OCI-LY7 (cell line): ENCODE results near the gene P2RX6. TPM values are rescaled to one million over a fixed set of nuclear protein-coding genes. Genes with fewer than 3 reads are reported as not detected.

Experiments
- BruUV-seq: library from RNA; stranded (reverse); fragments of 400-500 nt; replicated peaks from 2 replicates; lab custom pipeline; 2021; lab: Mats Ljungman, UMichigan
- CTCF ChIA-PET: fragments of 300-600 bp; sonication (Branson Sonifier 250); formaldehyde crosslinking; loops from one replicate; lab custom pipeline; 2022; ENCODE audit warnings: antibody characterized with exemption; ENCODE audit not compliant: unreplicated experiment; lab: Charles Lee
- POLR2A ChIA-PET: fragments of 300-600 bp; sonication (Branson Sonifier 250); formaldehyde crosslinking; loops from one replicate; lab custom pipeline; 2022; ENCODE audit warnings: antibody characterized with exemption; lab: Charles Lee
- DNase-seq: peaks from one replicate; pipeline ENCODE4 v3.0.0-alpha.2; 2015; ENCODE audit warnings: low spot score
- H2AFZ ChIP-seq: fragments of 200-600 bp; sonication (generic), shearing (Covaris generic); 2 replicates; pipeline ENCODE4 v1.6.1; 2014; ENCODE audit warnings: mild to moderate bottlenecking, antibody characterized with exemption, low read length, moderate library complexity
- H3K27ac ChIP-seq: fragments of 200-600 bp; sonication (generic); 2 replicates; pipeline ENCODE4 v1.5.1; 2014; ENCODE audit warnings: mixed run types, low read depth, mild to moderate bottlenecking, moderate library complexity, low read length, inconsistent platforms; ENCODE audit not compliant: poor library complexity, severe bottlenecking
- H3K36me3 ChIP-seq: fragments of 200-600 bp; sonication (generic); 2 replicates; pipeline ENCODE4 v1.6.1; 2014; ENCODE audit warnings: mild to moderate bottlenecking, antibody characterized with exemption, low read length, moderate library complexity, mixed read lengths; ENCODE audit not compliant: insufficient read depth
- H3K4me1 ChIP-seq: fragments of 200-600 bp; sonication (generic); 2 replicates; pipeline ENCODE4 v1.5.1; 2014; ENCODE audit warnings: mild to moderate bottlenecking, low read length; ENCODE audit not compliant: insufficient read depth, poor library complexity, severe bottlenecking
- H3K4me2 ChIP-seq: fragments of 200-600 bp; sonication (generic); 2 replicates; pipeline ENCODE4 v1.6.1; 2014; ENCODE audit warnings: mild to moderate bottlenecking, low read length
- H3K4me3 ChIP-seq: fragments of 200-600 bp; sonication (generic); 2 replicates; pipeline ENCODE4 v1.5.1; 2014; ENCODE audit warnings: mild to moderate bottlenecking, low read depth, low read length; ENCODE audit not compliant: poor library complexity, severe bottlenecking
- H3K79me2 ChIP-seq: fragments of 200-600 bp; sonication (generic); 2 replicates; pipeline ENCODE4 v1.6.1; 2016; ENCODE audit warnings: low read depth, mild to moderate bottlenecking, low read length, moderate library complexity, mixed read lengths; ENCODE audit not compliant: insufficient read depth
- H3K9me2 ChIP-seq: fragments of 200-600 bp; sonication (generic); 2 replicates; pipeline ENCODE4 v1.6.1; 2016; ENCODE audit warnings: mild to moderate bottlenecking, low read length, mixed read lengths; ENCODE audit not compliant: insufficient read depth
- H3K9me3 ChIP-seq: fragments of 200-600 bp; sonication (generic); 2 replicates; pipeline ENCODE4 v1.6.1; 2014; ENCODE audit warnings: mild to moderate bottlenecking, mixed run types, low read length, mixed read lengths
- H4K20me1 ChIP-seq: fragments of 200-600 bp; sonication (generic); 2 replicates; pipeline ENCODE4 v1.6.1; 2014; ENCODE audit warnings: mild to moderate bottlenecking, antibody characterized with exemption, low read length, moderate library complexity, mixed read lengths; ENCODE audit not compliant: insufficient read depth
- CTCF ChIP-seq: fragments of 200-600 bp; sonication (generic); conservative IDR thresholded peaks from 2 replicates; pipeline ENCODE4 v1.5.1; 2014; ENCODE audit warnings: mild to moderate bottlenecking, antibody characterized with exemption, low read length, moderate library complexity, mixed read lengths
- EZH2phosphoT487 ChIP-seq: fragments of 200-600 bp; sonication (generic); IDR thresholded peaks from 2 replicates; pipeline ENCODE4 v1.6.1; 2018; ENCODE audit warnings: low read depth, borderline replicate concordance, mild to moderate bottlenecking, mixed run types, antibody characterized with exemption, low read length, moderate library complexity, mixed read lengths
- intact Hi-C: fragments of 100-400 bp; cut with micrococcal nuclease; formaldehyde crosslinking; loops from one replicate; pipeline ENCODE4 v1.10.0; 2022; ENCODE audit not compliant: unreplicated experiment
- total RNA-seq, 2 experiments: library from RNA; depleted of rRNA in 1 of 2; stranded (reverse); fragments of >200 nt in 1 of 2; shearing (Covaris generic) in 1 of 2; gene quantifications; 2 replicates each; pipeline ENCODE4 v1.2.3, GENCODE V29; 2014 to 2022

Gene P2RX6
- total RNA-seq, 2 experiments from 2014 or later: 0.06 to 0.32 TPM

- Histone ChIP-seq H3K4me3 (peak within 1 kb of the TSS; percentile 81), H3K27ac (peak within 1 kb of the TSS; percentile 48), H3K9me2 (no peaks in the 10 kb centered on the region), H2AFZ (peak within 1 kb of the TSS; percentile 66), H3K4me2 (peak within 1 kb of the TSS; percentile 95), H3K4me1 (peaks cover 19% of the 10 kb centered on the region), H3K36me3 (peaks cover 26% of the 10 kb centered on the region), H4K20me1 (no peaks in the 10 kb centered on the region), H3K9me3 (no peaks in the 10 kb centered on the region), H3K79me2 (peaks cover 10% of the 10 kb centered on the region)
- DNase-seq: peak; percentile 87
- TF ChIP-seq CTCF (peak; percentile 81), EZH2phosphoT487 (no peak)
- ChIA-PET CTCF (no interaction called here), POLR2A (interaction anchor here (0.8 to 2.0 kb wide), 6 partner anchors 9 to 125 kb away, joined by 3 to 8 read pairs (median 4); partner anchors contain the start of gene THAP7)
- BruUV-seq: no TSS peak
- intact Hi-C loops: loop anchor here (1.0 to 10.0 kb wide), 2 partner anchors 20 to 67 kb away; partner anchors contain the start of genes CRKL and THAP7
These were observed 33.0 kb upstream of the P2RX6 start, which contains the start of gene LZTR1 for GRCh38 chr22:20981787-20982562. LZTR1 (plus strand) TSS chr22:20982297; CDS start chr22:20982372, 75 bp downstream.

GRCh38 chr22:20982563-20982882, 32.4 kb upstream of the P2RX6 start:
- Histone ChIP-seq H3K9me2 (no peaks in the 10 kb centered on the region), H3K79me2 (peaks cover 10% of the 10 kb centered on the region), H3K4me2 (peak overlapping the region; percentile 95), H3K4me3 (peak overlapping the region; percentile 81), H3K4me1 (peaks cover 19% of the 10 kb centered on the region), H3K36me3 (peaks cover 26% of the 10 kb centered on the region), H2AFZ (peak overlapping the region; percentile 66), H3K27ac (no peak overlapping the region), H4K20me1 (no peaks in the 10 kb centered on the region), H3K9me3 (no peaks in the 10 kb centered on the region)
- no TSS peak for BruUV-seq
- intact Hi-C loops: loop anchor here (10.0 kb wide), 1 partner anchor 68 kb away; the partner anchor contains the start of gene CRKL
- CTCF ChIA-PET: no interaction called here
- POLR2A ChIA-PET: interaction anchor here (0.5 to 2.0 kb wide), 7 partner anchors 10 to 126 kb away, joined by 3 to 8 read pairs (median 3); partner anchors contain the start of gene THAP7
- TF ChIP-seq CTCF (no peak), EZH2phosphoT487 (no peak)
- no peak for DNase-seq
